Keratinocyte (primary cell): ENCODE data around the gene GMEB2. TPM values are rescaled to one million over a fixed set of nuclear protein-coding genes. Genes with fewer than 3 reads are reported as not detected.
A peak's percentile ranks its signal among the peaks of the same experiment; 100 is the strongest.
"Not testable (repeated sequence)": the region's sequence is repeated elsewhere in the genome, so short reads cannot be mapped to it uniquely, and the experiment has no call there.

Experiments
- DNase-seq: peaks from one replicate; pipeline ENCODE4 v3.0.0-alpha.2; 2011; ENCODE audit warnings: low read depth, missing footprints, low spot score
- FAIRE-seq: peaks from 2 replicates; lab custom pipeline; 2011; peaks lifted over from hg19 to GRCh38; lab: Jason Lieb, UNC
- H2AFZ ChIP-seq: 2 replicates; pipeline ENCODE4 v1.6.0; 2012; ENCODE audit warnings: low read length, control low read depth, inconsistent platforms; ENCODE audit not compliant: control insufficient read depth
- H3K27ac ChIP-seq: 2 replicates; pipeline ENCODE4 v1.5.1; 2011; ENCODE audit warnings: low read length; ENCODE audit not compliant: control insufficient read depth, insufficient read depth
- H3K27me3 ChIP-seq: 3 replicates; pipeline ENCODE4 v1.6.0; 2011; ENCODE audit warnings: low read length; ENCODE audit not compliant: control insufficient read depth, insufficient read depth; ENCODE audit errors: extremely low read depth
- H3K36me3 ChIP-seq, 2 experiments: 2 replicates in 1 of 2; 3 replicates in 1 of 2; pipeline ENCODE4 v1.5.1; 2011; ENCODE audit warnings: low read length in 2 of 2, mild to moderate bottlenecking in 1 of 2; ENCODE audit not compliant: control insufficient read depth in 2 of 2, insufficient read depth in 2 of 2; ENCODE audit errors: extremely low read depth in 1 of 2
- H3K4me1 ChIP-seq: 3 replicates; pipeline ENCODE4 v1.5.1; 2011; ENCODE audit warnings: low read length; ENCODE audit not compliant: control insufficient read depth, insufficient read depth; ENCODE audit errors: extremely low read depth
- H3K4me2 ChIP-seq: 3 replicates; pipeline ENCODE4 v1.6.0; 2011; ENCODE audit warnings: low read depth, low read length; ENCODE audit not compliant: control insufficient read depth, insufficient read depth; ENCODE audit errors: extremely low read depth
- H3K4me3 ChIP-seq, 3 experiments: fragments of 200-600 bp in 1 of 3; sonication (generic) in 1 of 3; 2 replicates in 2 of 3; 3 replicates in 1 of 3; pipeline ENCODE4 v1.5.1; 2011 to 2016; ENCODE audit warnings: low read length in 3 of 3, mild to moderate bottlenecking in 3 of 3, control low read depth in 2 of 3, inconsistent platforms in 1 of 3, low read depth in 1 of 3, mixed read lengths in 1 of 3, mixed run types in 1 of 3, moderate library complexity in 1 of 3; ENCODE audit not compliant: control insufficient read depth in 2 of 3, insufficient read depth in 2 of 3; ENCODE audit errors: extremely low read depth in 1 of 3
- H3K79me2 ChIP-seq: 2 replicates; pipeline ENCODE4 v1.6.0; 2012; ENCODE audit warnings: low read length; ENCODE audit not compliant: control insufficient read depth, insufficient read depth
- H3K9ac ChIP-seq: 3 replicates; pipeline ENCODE4 v1.6.0; 2011; ENCODE audit warnings: low read length; ENCODE audit not compliant: control insufficient read depth, insufficient read depth; ENCODE audit errors: extremely low read depth
- H3K9me1 ChIP-seq: 3 replicates; pipeline ENCODE4 v1.6.0; 2011; ENCODE audit warnings: low read length; ENCODE audit not compliant: control insufficient read depth, insufficient read depth; ENCODE audit errors: extremely low read depth
- H3K9me3 ChIP-seq: 2 replicates; pipeline ENCODE4 v1.5.1; 2012; ENCODE audit warnings: low read depth, low read length; ENCODE audit not compliant: control insufficient read depth
- H4K20me1 ChIP-seq: 3 replicates; pipeline ENCODE4 v1.6.0; 2011; ENCODE audit warnings: low read length; ENCODE audit not compliant: control insufficient read depth, insufficient read depth; ENCODE audit errors: extremely low read depth
- CTCF ChIP-seq, 3 experiments: IDR thresholded peaks in 1 of 3; conservative IDR thresholded peaks in 1 of 3; optimal IDR thresholded peaks in 1 of 3; 2 replicates in 2 of 3; 3 replicates in 1 of 3; pipeline versions ENCODE3 to v1.5.1; 2011; ENCODE audit warnings: low read length in 3 of 3, mild to moderate bottlenecking in 3 of 3, moderate library complexity in 2 of 3, control low read depth in 1 of 3, inconsistent platforms in 1 of 3; ENCODE audit not compliant: insufficient read depth in 2 of 3; ENCODE audit errors: extremely low read depth in 1 of 3
- EZH2 ChIP-seq: IDR thresholded peaks from one replicate; pipeline ENCODE4 v1.6.1; 2012; ENCODE audit warnings: inconsistent platforms, mild to moderate bottlenecking, low read length, moderate library complexity
- dilution Hi-C: fragments of 300-500 bp; cut with MboI; formaldehyde crosslinking; loops from one replicate; pipeline ENCODE4 v1.7.0; 2020; ENCODE audit warnings: low sequenced_read_pairs; ENCODE audit not compliant: extremely low pct_ligation_motif_present
- polyA plus RNA-seq, 5 experiments: library from polyadenylated mRNA; depleted of rRNA in 3 of 5; stranded (reverse) in 3 of 5; stranded (forward) in 1 of 5; unstranded in 1 of 5; fragments of >200 nt; gene quantifications; 1 replicate in 1 of 5; 2 replicates in 3 of 5; 3 replicates in 1 of 5; pipeline versions ENCODE4 v1.2.1 to v1.2.3, GENCODE V29; 2011 to 2012; ENCODE audit warnings: missing spikeins in 2 of 5, low read depth in 1 of 5, low replicate concordance in 1 of 5

The GMEB2 gene
- polyA plus RNA-seq, 1 donor (not counting 4 experiments of a cell fraction or from before 2014, with no cell fraction given) = 5.1 TPM

- Histone ChIP-seq H3K4me3 (no peak overlapping the region), H3K79me2 (peaks cover 35% of the 10 kb centered on the region), H3K9me3 (no peaks in the 10 kb centered on the region), H4K20me1 (no peaks in the 10 kb centered on the region), H2AFZ (no peak overlapping the region), H3K4me2 (no peak overlapping the region), H3K27me3 (no peaks in the 10 kb centered on the region), H3K27ac (no peak overlapping the region), H3K36me3 (peaks cover 13 to 21% of the 10 kb centered on the region in 2 experiments), H3K9ac (no peak overlapping the region), H3K4me1 (peaks cover under 1% of the 10 kb centered on the region), H3K9me1 (no peaks in the 10 kb centered on the region)
- FAIRE-seq (no peak), DNase-seq (no peak)
- dilution Hi-C loops = no loop called here
- TF ChIP-seq EZH2 (no peak), CTCF (optimal IDR thresholded peaks at IDR 0.05 in 1 of 3, IDR thresholded peaks at IDR 0.05 in 1 of 3, conservative IDR thresholded peaks at IDR 0.05 in 1 of 3; ENCODE audit: extremely low read depth in 1 of 3, insufficient read depth in 2 of 3, low read length in 3 of 3) (no peak)
These were observed 9.6 kb downstream of the GMEB2 start for GRCh38 chr20:63617092-63617875.

- H3K27me3 ChIP-seq, H2AFZ ChIP-seq, dilution Hi-C loops, FAIRE-seq, H3K4me1 ChIP-seq, H3K9me1 ChIP-seq, H4K20me1 ChIP-seq, H3K27ac ChIP-seq, H3K9me3 ChIP-seq, H3K9ac ChIP-seq, H3K4me2 ChIP-seq, DNase-seq, H3K4me3 ChIP-seq: not testable (repeated sequence)
- peak in 1 of 3 experiments; percentile 10 for TF ChIP-seq CTCF (optimal IDR thresholded peaks at IDR 0.05 in 1 of 3, IDR thresholded peaks at IDR 0.05 in 1 of 3, conservative IDR thresholded peaks at IDR 0.05 in 1 of 3; ENCODE audit: extremely low read depth in 1 of 3, insufficient read depth in 2 of 3, low read length in 3 of 3)
- Histone ChIP-seq H3K36me3 (peaks cover 10 to 22% of the 10 kb centered on the region in 2 experiments), H3K79me2 (peaks cover 17% of the 10 kb centered on the region)
These were observed 12.9 kb downstream of the GMEB2 start for GRCh38 chr20:63613863-63614594.
